HG03520 (cell line): ENCODE results near the gene KCNIP4.

Experiments
- ATAC-seq: cut with Tn5 transposase; IDR thresholded peaks from one replicate; pipeline ENCODE4 v1.9.1; 2021; ENCODE audit warnings: mild to moderate bottlenecking, moderate library complexity; ENCODE audit not compliant: unreplicated experiment

The KCNIP4 gene

GRCh38 chr4:21709761-21710160, 238.8 kb downstream of the KCNIP4 start:
- no peak for ATAC-seq

- no peak for ATAC-seq
Measured at GRCh38 chr4:21709031-21709430, 239.5 kb downstream of the KCNIP4 start.

- no peak for ATAC-seq
Measured at GRCh38 chr4:21699446-21699845, 249.1 kb downstream of the KCNIP4 start.

GRCh38 chr4:21697583-21697982, 251.0 kb downstream of the KCNIP4 start:
- ATAC-seq = no peak

- ATAC-seq = no peak
Measured at GRCh38 chr4:21695141-21695540, 253.4 kb downstream of the KCNIP4 start.

- ATAC-seq = no peak
Measured at GRCh38 chr4:21692241-21692640, 256.3 kb downstream of the KCNIP4 start.

GRCh38 chr4:21688596-21689265, 259.8 kb downstream of the KCNIP4 start:
- no peak for ATAC-seq

- ATAC-seq = no peak
Measured at GRCh38 chr4:21685911-21686310, 262.7 kb downstream of the KCNIP4 start.

- no peak for ATAC-seq
Measured at GRCh38 chr4:21680326-21680898, 268.2 kb downstream of the KCNIP4 start.

GRCh38 chr4:21678711-21679110, 269.9 kb downstream of the KCNIP4 start:
- ATAC-seq = no peak

GRCh38 chr4:21677173-21677572, 271.4 kb downstream of the KCNIP4 start:
- ATAC-seq = no peak

GRCh38 chr4:21664355-21664754, 284.2 kb downstream of the KCNIP4 start:
- no peak for ATAC-seq

GRCh38 chr4:21656832-21657231, 291.7 kb downstream of the KCNIP4 start:
- no peak for ATAC-seq

- ATAC-seq = no peak
Measured at GRCh38 chr4:21655031-21655430, 293.5 kb downstream of the KCNIP4 start.

GRCh38 chr4:21652508-21653231, 295.9 kb downstream of the KCNIP4 start:
- no peak for ATAC-seq

- ATAC-seq = no peak
Measured at GRCh38 chr4:21649391-21650090, 299.0 kb downstream of the KCNIP4 start.

GRCh38 chr4:21645776-21646175, 302.8 kb downstream of the KCNIP4 start:
- ATAC-seq = no peak

- ATAC-seq = no peak
Measured at GRCh38 chr4:21641696-21642095, 306.9 kb downstream of the KCNIP4 start.

- ATAC-seq = no peak
Measured at GRCh38 chr4:21638171-21638725, 310.3 kb downstream of the KCNIP4 start.

- ATAC-seq = no peak
Measured at GRCh38 chr4:21628916-21629610, 319.5 kb downstream of the KCNIP4 start.
